ENCODE measurements around the gene MYF6.
A peak's percentile ranks its signal among the peaks of the same experiment; 100 is the strongest.
"Not testable (repeated sequence)": the region's sequence is repeated elsewhere in the genome, so short reads cannot be mapped to it uniquely, and the experiment has no call there.

MYF6 gene

DNA sequence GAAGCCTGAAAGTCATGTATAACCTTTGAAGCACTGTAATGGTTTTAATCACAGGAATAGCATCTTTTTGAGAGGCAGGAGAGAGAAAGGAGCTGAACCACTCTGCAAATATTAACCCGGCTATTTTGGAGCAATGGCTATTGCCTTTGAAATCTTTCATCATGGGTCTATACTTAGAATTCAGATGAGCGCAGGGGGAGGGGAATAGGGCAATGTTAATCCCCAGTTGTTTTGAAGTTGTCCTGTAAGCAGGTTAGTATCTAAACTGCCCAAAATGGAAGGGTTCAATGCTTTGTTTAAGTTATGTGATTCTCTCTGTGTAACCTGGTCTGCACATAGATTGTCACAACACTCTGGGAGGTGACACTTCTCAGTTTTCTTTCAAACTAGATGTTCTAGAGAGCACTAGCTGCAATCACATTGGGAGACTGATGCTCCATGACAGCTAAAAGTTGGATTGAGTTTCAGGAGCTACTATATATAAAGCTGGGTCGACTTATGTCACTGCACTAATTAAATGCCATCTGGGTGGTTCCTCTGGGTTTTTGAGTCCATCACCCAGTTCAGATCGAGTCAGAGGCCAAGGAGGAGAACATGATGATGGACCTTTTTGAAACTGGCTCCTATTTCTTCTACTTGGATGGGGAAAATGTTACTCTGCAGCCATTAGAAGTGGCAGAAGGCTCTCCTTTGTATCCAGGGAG lies at the start of gene MYF6:
MYF6 (plus strand) TSS at position 509 of the 704 bp plus-strand sequence; CDS start at position 595, 86 bp downstream.
- no peak for DNase-seq

- no peak for DNase-seq
Measured at GRCh38 chr12:80659512-80660063, 47.8 kb upstream of the MYF6 start.

- no peak for DNase-seq
Measured at GRCh38 chr12:80662586-80662985, 44.8 kb upstream of the MYF6 start.

- DNase-seq = no peak
Measured at GRCh38 chr12:80670214-80670613, 37.2 kb upstream of the MYF6 start.

- not testable (repeated sequence) for DNase-seq
Measured at GRCh38 chr12:80676042-80676636, 31.3 kb upstream of the MYF6 start.

- no peak for DNase-seq
Measured at GRCh38 chr12:80676856-80677255, 30.6 kb upstream of the MYF6 start.

- DNase-seq = no peak
Measured at GRCh38 chr12:80677994-80678393, 29.4 kb upstream of the MYF6 start.

GRCh38 chr12:80679346-80680131 lies 27.9 kb upstream of the MYF6 start:
- no peak for DNase-seq

DNA sequence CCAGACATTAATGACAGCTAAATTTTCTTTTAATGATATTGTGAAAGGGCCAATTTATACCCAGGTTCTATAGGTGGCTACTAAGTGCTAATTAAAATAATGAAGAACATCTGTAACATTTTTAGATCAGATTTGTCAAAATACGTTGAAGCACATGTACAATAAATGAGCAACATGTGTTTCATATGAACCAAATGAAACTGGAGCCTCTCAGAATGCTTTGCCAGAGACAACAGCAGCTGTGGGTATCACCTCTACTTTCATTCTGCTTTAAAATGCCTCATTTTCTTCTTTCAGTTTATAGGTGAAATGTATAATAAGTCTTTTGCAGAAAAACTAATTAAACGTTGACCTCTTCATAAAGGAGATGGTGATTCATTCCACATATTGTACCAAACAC lies 26.1 kb upstream of the MYF6 start:
- no peak for DNase-seq

- DNase-seq = no peak
Measured at GRCh38 chr12:80681786-80682185, 25.6 kb upstream of the MYF6 start.

- DNase-seq = no peak
Measured at GRCh38 chr12:80684077-80684495, 23.3 kb upstream of the MYF6 start.

DNA sequence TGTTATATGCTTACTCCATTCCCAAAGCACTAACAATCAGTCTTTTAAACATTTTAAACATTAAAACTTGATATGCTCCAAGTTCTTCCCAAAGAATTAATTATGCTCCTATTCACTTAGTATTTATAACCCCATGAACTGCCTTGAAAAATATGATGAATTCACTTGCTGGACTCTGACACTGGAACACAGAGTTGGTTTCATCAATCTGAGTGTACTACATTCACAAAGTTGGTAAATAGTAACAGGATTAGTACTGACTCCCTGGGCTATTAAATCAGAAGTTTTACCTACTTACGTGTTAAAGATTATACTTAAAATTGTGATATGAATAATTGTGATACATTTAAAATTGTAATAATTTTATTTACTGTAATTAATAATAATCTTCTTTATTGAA lies 17.3 kb upstream of the MYF6 start:
- DNase-seq = no peak

GRCh38 chr12:80690513-80690912 lies 16.9 kb upstream of the MYF6 start:
- DNase-seq = no peak

DNA sequence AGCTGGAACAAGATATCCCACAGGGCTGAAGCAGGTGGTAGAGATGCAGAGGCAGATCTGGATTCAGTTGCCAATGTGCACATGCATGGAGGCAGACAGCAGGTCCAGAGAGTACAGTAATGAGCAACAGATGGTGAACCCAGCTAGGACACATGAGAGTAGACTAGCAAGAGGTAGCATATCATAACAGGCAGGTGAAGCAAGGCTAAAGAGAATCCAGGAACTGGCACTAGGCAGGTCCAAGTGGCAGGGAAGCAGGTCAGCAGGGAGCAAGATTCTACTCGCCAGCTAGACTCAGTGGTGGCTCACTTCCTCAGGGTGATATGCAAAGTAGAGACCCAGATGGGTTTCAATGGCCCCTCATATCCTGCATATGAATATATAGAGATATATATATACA lies 15.3 kb upstream of the MYF6 start:
- DNase-seq = no peak

GRCh38 chr12:80697270-80697887 lies 10.1 kb upstream of the MYF6 start:
- no peak for DNase-seq

- no peak for DNase-seq
Measured at GRCh38 chr12:80698256-80698655, 9.2 kb upstream of the MYF6 start.

DNA sequence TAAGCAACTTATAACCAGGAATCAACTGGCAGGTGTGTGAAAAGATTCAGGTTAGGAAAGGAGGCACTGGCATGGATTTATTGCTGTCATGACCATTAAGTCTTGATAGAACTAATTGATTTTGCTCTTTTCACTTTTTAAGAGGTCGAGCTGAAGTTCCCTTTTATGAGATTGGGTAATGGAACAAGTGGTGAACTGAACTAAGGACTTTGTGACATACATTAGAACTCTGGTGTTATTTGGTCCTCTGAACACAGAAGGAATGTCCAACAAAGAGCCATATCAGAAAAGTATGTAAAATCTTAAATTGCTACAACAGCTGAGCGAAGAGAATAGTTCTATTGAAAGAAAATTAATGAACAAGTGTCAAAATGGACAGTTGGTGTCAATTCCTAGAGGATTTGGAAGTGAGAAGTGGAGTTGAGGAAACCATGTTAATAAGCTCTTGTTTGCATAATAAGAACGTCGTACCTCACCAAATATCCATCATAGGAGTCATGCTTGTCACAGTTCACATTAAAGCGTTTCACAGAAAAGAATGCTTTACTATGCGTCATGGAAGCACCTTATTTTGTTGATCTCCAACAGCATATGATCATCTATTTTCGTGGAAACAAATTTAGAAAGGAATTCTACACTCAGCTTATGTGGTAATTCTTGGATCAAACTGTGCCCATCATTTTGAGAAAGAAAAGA lies 8.4 kb upstream of the MYF6 start:
- DNase-seq = no peak

- DNase-seq = no peak
Measured at GRCh38 chr12:80700327-80700726, 7.1 kb upstream of the MYF6 start.

DNA sequence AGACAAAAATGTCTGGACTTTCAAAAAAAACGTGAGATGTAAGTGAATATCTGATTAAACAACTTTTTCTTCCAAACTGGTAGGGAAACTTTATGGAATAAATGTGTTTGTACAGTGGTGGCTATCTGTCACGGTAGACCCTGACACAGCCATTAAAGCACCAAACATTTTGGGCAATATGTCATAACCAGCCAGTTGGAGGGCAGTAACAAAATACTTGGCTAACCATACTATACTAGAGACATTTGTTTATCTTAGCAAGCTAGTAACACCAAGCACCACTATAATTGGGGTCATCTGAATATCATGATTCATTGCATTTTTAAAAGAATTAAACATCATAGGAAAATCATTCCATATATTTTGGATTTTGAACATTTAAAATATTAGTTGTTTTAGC lies 6.0 kb upstream of the MYF6 start:
- DNase-seq = no peak

GRCh38 chr12:80702889-80703805 lies 4.3 kb upstream of the MYF6 start:
- DNase-seq = peak; percentile 81

DNA sequence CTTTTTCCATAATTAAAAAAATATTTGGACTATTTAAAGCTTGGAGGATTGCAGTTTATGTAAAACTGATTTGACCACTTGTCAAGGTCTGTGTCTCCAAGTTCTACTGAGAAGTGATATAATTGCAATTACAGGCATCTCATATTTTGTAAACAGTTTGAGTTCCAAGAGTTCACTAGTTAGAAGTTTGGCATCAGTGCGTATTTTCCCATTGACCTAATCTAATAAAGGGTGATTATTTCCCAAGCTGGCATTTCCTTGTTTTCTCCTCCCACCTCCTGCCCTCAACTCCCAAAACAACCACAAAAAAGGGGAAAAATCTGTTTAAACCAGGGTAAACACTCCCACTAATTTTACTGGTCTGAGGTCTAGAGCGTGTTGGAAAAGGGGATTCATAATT lies 3.0 kb upstream of the MYF6 start:
- DNase-seq = no peak

Measured in RPMI8226 (cell line).